ENCODE data around the gene TBC1D5. TPM values are rescaled to one million over a fixed set of nuclear protein-coding genes. Genes with fewer than 3 reads are reported as not detected.

Gene TBC1D5
- polyA plus RNA-seq, 2 of the 4 experiments (the other 2 are of a cell fraction), result 36.7 to 72.2 TPM

GRCh38 chr3:17489139-17489538 lies 253.3 kb downstream of the TBC1D5 start:
- Histone ChIP-seq H3K4me2 (no peak overlapping the region), H3K27ac (no peak overlapping the region), H3K4me3 (no peak overlapping the region), H3K4me1 (no peaks in the 10 kb centered on the region), H3K9me3 (peaks cover 16% of the 10 kb centered on the region)
- no peak for TF ChIP-seq ZFP36 (IDR thresholded peaks at IDR 0.05; ENCODE audit: borderline replicate concordance, partially characterized antibody)
- no peak for TF ChIP-seq RNF2 (IDR thresholded peaks at IDR 0.05; ENCODE audit: borderline replicate concordance, low read depth)
- TF ChIP-seq NPAS2 (CRISPR knock-in tag; IDR thresholded peaks at IDR 0.05; ENCODE audit: borderline replicate concordance), result no peak
- FAIRE-seq (no peak), DNase-seq (ENCODE audit: low read depth in 1 of 2, low spot score in 1 of 2) (no peak), ATAC-seq (no peak)
- POLR2A ChIA-PET, result no interaction called here
- CTCF ChIA-PET, result no interaction called here

- ChIA-PET CTCF (interaction anchor here (1.4 to 2.3 kb wide), 2 partner anchors 206 to 360 kb away, joined by 3 to 7 read pairs; no protein-coding TSS in a partner anchor), POLR2A (no interaction called here)
- DNase-seq (ENCODE audit: low read depth in 1 of 2, low spot score in 1 of 2), result no peak
- Histone ChIP-seq H3K4me1 (peaks cover 29% of the 10 kb centered on the region), H3K4me2 (no peak overlapping the region), H3K27ac (peak overlapping the region in 1 of 2 experiments; percentile 17; a peak in 1 of 6 replicates), H3K9me3 (no peaks in the 10 kb centered on the region), H3K4me3 (no peak overlapping the region)
- FAIRE-seq, result no peak
- ATAC-seq, result no peak
- TF ChIP-seq HMGXB4 (CRISPR knock-in tag; IDR thresholded peaks at IDR 0.05; ENCODE audit: borderline replicate concordance) (no peak), EP300 (IDR thresholded peaks at IDR 0.05) (no peak), ZSCAN20 (CRISPR knock-in tag; IDR thresholded peaks at IDR 0.05) (no peak), E2F6 (IDR thresholded peaks at IDR 0.05; ENCODE audit: borderline replicate concordance, low read depth) (no peak)
- 98% methylated on average over 8 of the region's 10 CpGs for WGBS (ENCODE audit: missing lambda C conversion rate)
These were observed 261.3 kb downstream of the TBC1D5 start for GRCh38 chr3:17481116-17481515.

GRCh38 chr3:17479681-17480405 lies 262.6 kb downstream of the TBC1D5 start:
- POLR2A ChIA-PET, result interaction anchor here (1.0 kb wide), 1 partner anchor 16 kb away, joined by 5 read pairs; no protein-coding TSS in a partner anchor
- H3K4me3 ChIP-seq, result no peak overlapping the region
- ATAC-seq, result no peak; a peak in 1 of 6 replicates
- H3K4me2 ChIP-seq, result no peak overlapping the region; the same call in 2 of the 3 replicates
- no peak for TF ChIP-seq EP300 (IDR thresholded peaks at IDR 0.05)
- no peak for TF ChIP-seq MYC (IDR thresholded peaks at IDR 0.05; ENCODE audit: borderline replicate concordance, low read length)
- TF ChIP-seq ZC3H11A (IDR thresholded peaks at IDR 0.05), result no peak
- TF ChIP-seq, protein P1, sequence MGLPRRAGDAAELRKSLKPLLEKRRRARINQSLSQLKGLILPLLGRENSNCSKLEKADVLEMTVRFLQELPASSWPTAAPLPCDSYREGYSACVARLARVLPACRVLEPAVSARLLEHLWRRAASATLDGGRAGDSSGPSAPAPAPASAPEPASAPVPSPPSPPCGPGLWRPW (IDR thresholded peaks at IDR 0.05), result no peak
- no peak for TF ChIP-seq HDAC2 (IDR thresholded peaks at IDR 0.05)
- TF ChIP-seq MAFK (IDR thresholded peaks at IDR 0.05; ENCODE audit: partially characterized antibody), result no peak
- TF ChIP-seq SREBF2 (IDR thresholded peaks at IDR 0.05), result no peak
- H3K4me1 ChIP-seq, result peaks cover 37% of the 10 kb centered on the region
- WGBS (ENCODE audit: missing lambda C conversion rate), result 96% methylated on average over 15 of the region's 16 CpGs
- no peak for FAIRE-seq
- DNase-seq (ENCODE audit: low read depth in 1 of 2, low spot score in 1 of 2), result no peak
- CTCF ChIA-PET, result interaction anchor here (0.7 to 2.3 kb wide), 6 partner anchors 10 to 361 kb away, joined by 3 to 7 read pairs (median 3); no protein-coding TSS in a partner anchor
- peak overlapping the region; percentile 43 to 78; a peak in 5 of 6 replicates for H3K27ac ChIP-seq
- H3K9me3 ChIP-seq, result no peaks in the 10 kb centered on the region

DNA sequence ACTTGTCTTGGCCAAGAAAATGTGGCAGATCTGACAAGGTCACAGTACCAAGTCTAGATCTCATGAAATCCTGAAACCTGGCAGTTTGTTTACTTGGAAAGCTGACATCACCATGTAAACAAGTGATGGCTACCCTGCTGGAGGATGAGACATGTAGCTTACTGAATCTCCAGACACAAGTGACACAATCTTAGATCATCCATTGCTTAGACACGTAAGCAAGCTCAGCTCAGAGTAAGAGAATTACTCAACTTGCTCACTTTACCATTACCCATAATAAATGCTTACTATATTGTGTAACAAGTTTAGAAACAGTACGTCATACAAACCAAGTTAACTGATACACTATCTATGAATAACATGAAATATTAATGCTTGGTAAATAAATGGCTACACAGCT lies 263.8 kb downstream of the TBC1D5 start:
- ATAC-seq (peak; percentile 97 to 99), FAIRE-seq (no peak), DNase-seq (ENCODE audit: low read depth in 1 of 2, low spot score in 1 of 2) (peak; percentile 27 to 95)
- CTCF ChIA-PET, result interaction anchor here (1.4 to 2.3 kb wide), 2 partner anchors 167 to 362 kb away, joined by 4 to 7 read pairs; no protein-coding TSS in a partner anchor
- H3K4me3 ChIP-seq, result no peak overlapping the region
- H3K27ac ChIP-seq, result peak overlapping the region; percentile 43 to 78; a peak in 5 of 6 replicates
- peak overlapping the region; percentile 49 for H3K4me2 ChIP-seq
- 0% methylated on average over 2 of the region's 2 CpGs for WGBS (ENCODE audit: missing lambda C conversion rate)
- H3K4me1 ChIP-seq, result peaks cover 49% of the 10 kb centered on the region
- POLR2A ChIA-PET, result no interaction called here
- H3K9me3 ChIP-seq, result no peaks in the 10 kb centered on the region
- no peak for TF ChIP-seq KDM5A (IDR thresholded peaks at IDR 0.05)
- no peak for TF ChIP-seq ZFP36 (IDR thresholded peaks at IDR 0.05; ENCODE audit: borderline replicate concordance, partially characterized antibody)
- no peak for TF ChIP-seq USF2 (IDR thresholded peaks at IDR 0.05)
- no peak for TF ChIP-seq RNF2 (IDR thresholded peaks at IDR 0.05; ENCODE audit: borderline replicate concordance, low read depth)
- TF ChIP-seq JUNB (IDR thresholded peaks at IDR 0.05), result peak; percentile 87
- no peak for TF ChIP-seq HOXB13 (CRISPR knock-in tag; IDR thresholded peaks at IDR 0.05; ENCODE audit: low read depth)
- TF ChIP-seq MAFK (IDR thresholded peaks at IDR 0.05; ENCODE audit: partially characterized antibody), result peak; percentile 17
- TF ChIP-seq HDAC2 (IDR thresholded peaks at IDR 0.05), result no peak
- no peak for TF ChIP-seq POLR2A (IDR thresholded peaks at IDR 0.05; ENCODE audit: low read length)
- TF ChIP-seq FOSL2 (IDR thresholded peaks at IDR 0.05), result peak; percentile 78; the same call in 1 of the 2 replicates
- TF ChIP-seq FOSL2 (CRISPR knock-in tag; IDR thresholded peaks at IDR 0.05), result peak; percentile 93
- TF ChIP-seq EP300 (IDR thresholded peaks at IDR 0.05), result peak; percentile 81 to 87; a peak in 3 of 5 replicates
- TF ChIP-seq MAZ (IDR thresholded peaks at IDR 0.05; ENCODE audit: borderline replicate concordance, low read depth, low read length), result no peak
- TF ChIP-seq FOSB (CRISPR knock-in tag; IDR thresholded peaks at IDR 0.05), result no peak
- peak; percentile 78 for TF ChIP-seq GATA3 (IDR thresholded peaks at IDR 0.05; ENCODE audit: borderline replicate concordance)
- TF ChIP-seq, protein P1 (IDR thresholded peaks at IDR 0.05), result peak; percentile 78
- no peak for TF ChIP-seq HEYL (CRISPR knock-in tag; IDR thresholded peaks at IDR 0.05)

All from A549 (cell line).